GM19099 (cell line): ENCODE results near the gene SMAD7.

ENCODE experiments used
- POLR2A ChIP-seq: IDR thresholded peaks from 3 replicates; pipeline ENCODE4 v1.6.1; 2011; ENCODE audit warnings: low read depth; ENCODE audit not compliant: insufficient read length; ENCODE audit errors: extremely low read depth

Gene SMAD7

DNA sequence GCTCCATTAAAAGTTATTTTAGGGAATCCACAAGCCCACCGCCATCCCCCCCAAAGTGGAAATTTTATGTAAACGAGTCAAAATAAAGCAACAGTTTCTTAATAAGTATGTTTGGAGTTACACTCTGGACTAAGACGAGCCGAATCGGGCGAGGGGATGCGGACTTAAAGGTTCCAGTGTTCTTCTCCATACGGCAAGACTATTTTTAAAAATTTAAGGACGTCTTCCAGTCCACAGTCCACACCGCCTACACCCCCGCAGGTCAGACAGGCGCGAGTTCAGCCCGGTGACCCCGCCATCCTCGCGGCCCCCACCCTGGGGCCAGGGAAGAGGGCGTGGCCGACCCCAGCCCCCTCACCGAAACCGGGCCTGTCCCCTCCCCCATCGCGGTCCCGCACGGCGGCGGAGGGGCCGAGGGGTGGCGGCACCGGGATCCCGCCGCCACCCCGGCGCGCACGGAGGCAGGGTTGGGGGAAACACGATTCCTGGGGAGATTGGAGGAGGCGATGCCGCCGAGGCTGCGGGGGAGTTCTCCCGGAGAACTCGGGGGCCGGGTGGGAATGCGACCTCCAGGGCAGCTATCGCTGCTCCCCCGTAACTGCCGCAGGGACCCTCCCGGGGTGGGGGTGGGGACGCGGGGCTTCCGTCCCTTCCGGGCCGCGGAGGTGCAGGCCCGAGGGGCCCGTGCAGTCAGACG, 24.5 kb upstream of the SMAD7 start:
- TF ChIP-seq POLR2A = no peak

DNA sequence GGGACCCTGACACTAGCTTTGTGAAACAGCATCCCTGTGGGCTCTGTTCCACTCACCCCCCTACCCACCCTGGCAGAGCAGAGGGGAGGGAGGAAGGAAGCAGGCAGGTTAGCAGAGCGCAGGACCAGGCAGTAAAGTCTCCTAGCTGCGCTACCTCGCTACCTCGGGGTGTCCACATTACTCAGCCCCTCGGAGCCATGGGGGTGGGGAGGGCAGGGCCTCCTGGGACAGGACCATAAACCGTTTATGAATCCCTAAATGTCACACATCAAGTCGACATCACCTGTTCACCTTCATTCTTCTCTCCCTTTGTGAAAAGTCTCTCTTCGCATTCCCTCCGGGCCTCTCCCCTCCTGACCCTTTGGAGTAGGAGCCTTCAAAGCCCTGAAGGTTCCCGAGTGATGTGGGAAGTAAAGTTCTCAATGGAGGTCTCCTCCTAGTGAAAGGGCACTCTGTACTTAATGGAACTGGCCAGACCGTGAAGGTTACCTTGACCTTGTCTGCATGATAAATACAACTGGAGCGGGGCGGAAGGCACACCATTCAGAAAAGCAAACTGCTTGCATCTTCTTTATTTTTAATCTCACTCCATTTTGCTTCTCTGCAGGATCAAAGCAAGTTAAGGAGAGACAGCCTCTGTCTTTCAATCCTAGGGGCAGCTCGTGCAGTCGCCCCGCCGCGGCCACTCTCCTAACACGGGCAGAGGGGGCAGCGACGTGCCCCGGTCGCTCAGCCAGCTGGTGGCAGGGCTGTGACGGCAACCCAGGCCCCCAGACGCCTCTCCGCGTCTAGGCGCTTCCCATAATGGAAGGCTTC, 23.7 kb upstream of the SMAD7 start:
- no peak for TF ChIP-seq POLR2A

DNA sequence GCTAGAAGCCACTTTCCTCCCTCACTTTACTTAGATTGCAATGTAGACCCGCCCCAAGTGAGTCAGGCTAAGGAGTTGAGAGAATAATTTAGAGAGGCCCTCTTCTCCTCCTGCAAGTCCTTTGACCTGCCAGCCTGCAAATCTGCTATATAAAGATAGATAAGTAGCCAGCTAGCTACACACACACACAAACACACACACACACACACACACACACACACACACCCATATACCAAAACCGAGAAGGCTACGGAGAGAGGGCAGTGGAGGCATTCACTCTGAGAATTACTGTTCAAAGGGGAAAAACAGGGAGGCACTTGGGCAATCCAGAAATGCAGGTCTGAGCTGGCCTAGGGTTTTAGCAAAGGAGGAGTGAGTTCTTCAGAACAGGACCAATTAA, 23.0 kb upstream of the SMAD7 start:
- no peak for TF ChIP-seq POLR2A

DNA sequence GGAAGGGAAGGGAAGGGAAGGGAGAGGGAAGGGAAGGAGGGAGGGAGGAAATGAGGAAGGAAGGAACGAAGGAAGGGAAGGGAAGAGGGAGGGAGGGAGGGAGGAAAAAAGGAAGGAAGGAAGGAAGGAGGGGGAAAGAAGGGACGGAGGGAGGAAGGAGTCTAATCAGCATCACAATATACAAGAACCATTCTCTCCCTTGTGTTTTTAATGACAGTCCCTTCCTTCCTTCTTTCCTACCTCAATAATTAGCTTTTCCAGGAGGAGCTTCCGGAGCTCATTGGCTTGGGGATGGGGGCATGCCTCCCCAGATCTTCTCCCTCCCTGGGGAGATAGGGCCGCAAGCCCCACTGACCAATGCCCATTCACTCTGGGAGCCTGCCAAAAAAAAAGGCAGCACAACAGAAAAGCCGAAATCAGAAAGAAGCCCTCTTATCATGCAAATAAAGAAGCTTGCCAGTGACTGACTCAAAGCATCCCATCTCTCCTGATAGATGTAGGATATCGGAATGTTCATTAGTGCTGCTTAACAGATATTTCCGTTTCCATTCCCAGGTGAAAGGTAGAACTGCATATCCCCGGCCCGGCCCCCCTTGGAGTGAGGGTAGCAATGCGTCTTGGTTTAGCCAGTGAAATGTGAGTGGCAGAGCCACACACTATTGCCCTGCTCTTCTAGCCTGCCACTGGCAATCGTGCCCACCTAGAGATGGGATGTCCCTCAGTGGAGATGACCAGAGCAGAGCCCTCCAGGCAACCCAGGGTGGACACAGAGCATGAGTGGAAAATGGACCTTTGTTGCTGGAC, 17.8 kb upstream of the SMAD7 start:
- no peak for TF ChIP-seq POLR2A

DNA sequence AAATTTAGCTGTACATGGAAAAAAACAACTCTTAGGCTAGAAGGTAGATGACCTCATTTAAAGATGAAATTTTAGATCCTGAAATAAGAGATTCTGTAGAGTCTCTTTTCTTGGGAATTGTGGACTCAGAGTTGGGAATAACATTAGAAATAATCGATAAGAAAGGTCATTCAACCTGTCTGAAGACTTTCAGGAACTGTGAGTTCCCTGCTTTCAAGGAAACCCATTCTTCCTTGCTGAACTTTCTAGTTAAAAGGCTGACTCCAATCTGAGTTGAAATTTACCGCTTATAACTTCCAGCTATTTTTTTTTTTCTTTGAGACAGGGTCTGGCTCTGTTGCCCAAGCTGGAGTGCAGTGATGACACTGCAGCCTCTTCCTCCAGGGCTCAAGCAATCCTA, 16.8 kb upstream of the SMAD7 start:
- TF ChIP-seq POLR2A = no peak

DNA sequence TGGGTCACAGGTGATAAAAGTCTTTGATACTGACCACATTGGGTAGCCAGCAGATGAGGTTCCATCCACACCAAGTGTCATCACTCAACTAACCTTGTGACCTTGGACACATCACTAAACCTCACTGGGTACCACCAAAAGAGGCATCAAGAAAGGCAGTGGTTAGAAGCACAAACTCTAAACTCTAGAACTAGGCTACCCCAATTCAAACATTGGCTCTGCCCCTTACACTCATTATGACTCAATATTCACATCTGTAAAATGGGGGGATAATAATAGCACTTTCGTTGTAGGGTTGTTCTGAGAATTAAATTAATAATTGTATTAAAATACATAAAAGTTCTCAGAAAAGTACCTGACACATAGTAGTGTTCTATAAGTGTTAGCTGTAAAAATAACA, 15.8 kb upstream of the SMAD7 start:
- no peak for TF ChIP-seq POLR2A

DNA sequence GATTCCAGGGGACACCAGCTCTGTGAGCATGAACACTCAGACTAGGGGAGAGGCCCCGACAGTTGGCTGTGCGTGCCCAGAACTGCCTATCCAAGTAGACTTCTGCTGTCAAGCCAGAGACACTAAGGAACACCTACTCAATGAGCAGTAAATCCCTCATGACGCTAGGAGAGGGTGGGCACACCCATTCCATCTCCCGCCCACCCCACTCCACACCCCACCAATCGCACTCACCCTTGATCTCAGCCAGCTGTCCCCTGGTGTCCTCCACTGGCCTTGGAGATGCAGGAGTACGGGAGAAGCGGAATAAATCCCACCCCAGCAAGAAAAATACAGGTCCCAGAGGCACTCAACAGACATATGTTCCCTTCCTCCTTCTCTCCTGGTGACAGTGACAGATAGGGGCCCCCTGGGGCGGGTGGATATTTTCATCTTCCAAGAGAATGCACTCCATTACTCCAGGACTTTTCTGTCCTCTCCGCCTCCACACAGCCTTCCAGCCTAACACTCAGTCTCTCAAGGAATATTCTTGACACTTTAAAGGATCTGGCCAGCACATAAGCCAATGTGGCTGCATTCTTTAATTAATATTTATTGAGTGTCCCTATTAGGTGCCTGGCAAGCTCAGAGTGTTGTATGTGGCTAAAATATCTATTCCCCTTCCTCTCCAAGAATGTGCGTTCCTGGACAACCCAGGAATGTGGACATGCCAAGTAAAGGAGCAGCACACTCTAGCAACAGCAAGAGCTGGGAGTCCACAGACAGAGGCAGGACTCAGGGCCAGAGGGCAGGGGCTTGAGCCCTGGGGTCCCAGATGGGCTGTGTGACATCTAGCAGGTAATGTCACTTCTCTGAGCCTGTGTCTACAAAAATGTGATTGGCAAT, 13.1 kb upstream of the SMAD7 start:
- TF ChIP-seq POLR2A = no peak

DNA sequence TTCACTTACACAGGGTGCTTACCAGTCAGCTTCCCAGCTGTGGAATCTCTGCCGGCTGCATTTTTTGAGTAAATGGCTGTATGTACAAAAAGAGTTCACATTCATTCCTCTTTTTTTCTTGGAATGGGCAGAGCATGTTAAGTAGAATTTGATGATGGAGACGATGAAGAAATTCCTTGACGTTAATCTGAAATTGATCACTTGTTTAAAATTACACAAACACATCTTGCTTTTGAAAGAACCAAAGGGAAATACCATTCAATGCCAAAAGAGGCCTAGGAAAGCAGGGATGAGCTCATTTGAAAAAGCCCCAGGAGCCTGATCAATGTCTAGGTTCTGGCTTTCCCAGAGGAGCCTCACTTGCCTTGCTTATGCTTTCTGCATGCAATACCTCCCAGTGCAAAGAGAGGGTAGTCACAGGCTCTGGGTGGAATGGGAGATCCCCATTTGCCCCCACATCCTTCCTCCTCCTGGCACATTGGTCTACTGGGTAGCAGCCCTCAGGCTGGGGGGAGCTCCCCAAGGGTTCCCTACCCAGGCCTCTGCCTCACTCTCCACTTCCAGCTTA, 12.3 kb upstream of the SMAD7 start:
- TF ChIP-seq POLR2A = no peak

DNA sequence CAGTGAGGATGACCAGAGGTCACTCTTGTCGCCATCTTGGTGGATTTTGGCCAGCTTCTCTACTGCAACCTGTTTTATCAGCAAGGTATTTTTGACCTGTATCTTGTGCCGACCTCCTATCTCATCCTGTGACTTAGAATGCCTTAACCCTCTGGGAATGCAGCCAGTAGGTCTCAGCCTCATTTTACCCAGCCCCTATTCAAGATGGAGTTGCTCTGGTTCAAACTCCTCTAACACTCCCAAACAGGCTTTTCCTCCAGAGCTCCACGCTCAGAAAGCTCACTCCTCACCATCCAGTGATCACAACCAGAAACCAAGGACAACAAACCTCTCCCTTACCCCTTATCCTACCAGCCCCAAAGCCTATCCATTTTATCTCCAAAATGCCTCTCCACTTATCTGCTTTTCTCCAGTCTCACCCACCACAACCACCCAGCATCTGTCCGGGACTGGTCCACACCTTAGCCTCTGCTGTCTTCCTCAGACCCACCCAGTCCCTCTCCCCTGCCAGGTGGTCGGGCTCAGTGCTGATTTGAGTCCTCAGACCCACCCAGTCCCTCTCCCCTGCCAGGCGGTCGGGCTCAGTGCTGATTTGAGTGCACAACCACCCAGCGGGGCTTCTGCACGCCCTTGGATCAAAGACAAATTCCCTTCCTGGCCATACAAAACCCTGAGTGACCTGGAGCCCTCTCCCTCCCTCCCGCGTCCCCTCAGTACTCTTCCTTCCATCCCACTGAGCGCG, 11.7 kb upstream of the SMAD7 start:
- no peak for TF ChIP-seq POLR2A

DNA sequence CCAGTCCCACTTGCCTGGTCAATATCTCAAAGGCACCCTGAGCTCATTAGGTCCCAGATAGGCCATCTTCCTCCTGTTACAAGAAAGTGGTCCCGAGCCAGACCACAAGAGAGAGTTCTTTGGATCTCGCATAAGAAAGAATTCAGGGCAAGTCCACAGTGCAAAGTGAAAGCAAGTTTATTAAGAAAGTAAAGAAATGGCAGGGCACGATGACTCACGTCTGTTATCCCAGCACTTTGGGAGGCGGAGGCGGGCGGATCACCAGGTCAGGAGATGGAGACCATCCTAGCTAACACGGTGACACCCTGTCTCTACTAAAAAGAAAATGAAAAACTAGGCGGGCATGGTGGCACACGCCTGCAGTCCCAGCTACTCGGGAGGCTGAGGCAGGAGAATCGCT, 10.8 kb upstream of the SMAD7 start:
- no peak for TF ChIP-seq POLR2A

DNA sequence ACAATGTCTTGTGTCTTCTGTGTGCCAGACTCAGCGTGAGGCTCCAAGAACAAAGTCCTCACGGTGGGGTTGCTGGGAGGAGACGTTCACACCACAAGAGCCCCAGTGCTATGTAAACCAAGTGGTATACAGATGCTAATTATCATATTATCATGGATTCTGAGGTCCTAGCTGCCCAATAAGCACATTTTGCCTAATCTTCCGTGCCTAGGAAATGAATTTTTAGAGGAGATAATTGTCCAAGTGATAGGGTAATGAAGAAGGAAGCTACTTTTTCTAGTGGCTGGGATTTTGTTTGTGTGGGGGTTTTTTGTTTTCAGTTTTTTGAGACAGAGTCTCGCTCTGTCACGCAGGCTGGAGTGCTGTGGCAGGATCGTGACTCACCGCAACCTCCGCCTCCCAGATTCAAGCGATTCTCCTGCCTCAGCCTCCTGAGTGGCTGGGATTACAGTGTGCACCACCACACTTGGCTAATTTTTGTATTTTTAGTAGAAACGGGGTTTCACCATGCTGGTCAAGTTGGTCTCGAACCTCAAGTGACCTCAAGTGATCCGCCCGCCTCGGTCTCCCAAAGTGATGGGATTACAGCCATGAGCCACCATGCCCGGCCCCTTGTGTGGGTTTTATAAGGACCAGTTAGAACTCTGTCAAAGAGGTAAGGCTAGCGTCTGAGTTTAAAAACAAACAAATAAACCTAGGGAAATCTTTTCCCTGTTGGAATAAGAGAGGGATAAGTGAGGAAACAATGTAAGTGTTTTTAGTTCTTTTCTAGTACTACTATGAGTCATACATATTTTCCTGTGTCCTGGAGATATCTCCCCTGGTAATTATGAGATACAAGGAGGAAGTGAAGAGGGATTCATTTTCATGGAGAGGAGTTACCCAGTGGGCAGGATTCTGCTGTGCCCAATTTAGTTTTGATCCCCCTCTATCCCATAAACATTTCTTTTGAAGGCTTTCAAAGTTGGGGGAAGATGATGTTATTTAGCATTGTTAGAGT, 9.5 kb upstream of the SMAD7 start:
- TF ChIP-seq POLR2A = no peak

DNA sequence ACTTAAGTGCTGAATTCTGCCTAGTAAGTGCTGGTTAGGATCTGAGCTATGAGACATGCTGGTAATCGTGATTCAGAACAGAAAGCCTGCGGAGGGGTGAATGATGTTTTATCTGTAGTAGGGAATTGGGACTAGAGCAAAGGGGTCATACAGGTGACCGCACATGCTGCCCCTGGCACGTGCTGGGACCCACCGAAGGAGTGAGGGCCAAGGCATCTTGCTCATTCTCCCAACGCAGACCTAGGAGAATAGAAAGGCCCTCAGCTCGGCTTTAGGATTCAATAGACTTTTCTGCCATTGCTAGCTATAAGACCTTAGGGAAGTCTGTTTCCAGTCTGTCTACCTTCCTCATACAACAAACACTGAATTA, 8.8 kb upstream of the SMAD7 start:
- TF ChIP-seq POLR2A = no peak

DNA sequence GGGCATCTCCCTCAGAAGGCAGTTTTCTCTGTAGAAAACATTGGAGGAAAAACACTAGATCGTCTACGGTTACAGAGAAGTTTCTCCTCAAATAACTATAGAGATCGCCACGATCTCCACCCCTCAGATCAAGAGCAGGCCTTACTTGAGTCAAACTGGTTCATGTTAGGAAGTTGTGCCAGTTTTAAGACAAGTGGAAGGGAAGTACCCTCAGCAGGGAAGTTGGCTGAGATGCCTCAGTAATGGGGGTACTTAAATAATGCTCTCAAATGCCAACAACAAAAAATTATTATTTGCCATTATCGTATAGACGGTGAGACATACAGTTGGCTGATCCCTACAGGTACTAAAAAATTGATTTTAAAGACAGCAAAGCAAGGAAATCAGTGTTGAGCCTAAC, 8.2 kb upstream of the SMAD7 start:
- no peak for TF ChIP-seq POLR2A
